ENCODE results near the gene APEX1. TPM values are rescaled to one million over a fixed set of nuclear protein-coding genes. Genes with fewer than 3 reads are reported as not detected.

APEX1 gene
- total RNA-seq (ENCODE audit: unreplicated experiment), result 265 TPM
- long read RNA-seq, transcript APEX1-201 (5 exons, 1,484 nt), result major isoform, 223 of 352 reads
- long read RNA-seq, transcript APEX1-205 (4 exons, 1,603 nt), result minor isoform, 35 of 352 reads
- long read RNA-seq, transcript APEX1-216 (3 exons, 1,803 nt), result minor isoform, 19 of 352 reads
- long read RNA-seq, transcript APEX1-210 (5 exons, 1,437 nt), result minor isoform, 39 of 352 reads
- long read RNA-seq, partial matches to known transcripts, result 5 of 352 reads
- long read RNA-seq, other reads (novel, unspliced or antisense), result 19 of 352 reads

DNA sequence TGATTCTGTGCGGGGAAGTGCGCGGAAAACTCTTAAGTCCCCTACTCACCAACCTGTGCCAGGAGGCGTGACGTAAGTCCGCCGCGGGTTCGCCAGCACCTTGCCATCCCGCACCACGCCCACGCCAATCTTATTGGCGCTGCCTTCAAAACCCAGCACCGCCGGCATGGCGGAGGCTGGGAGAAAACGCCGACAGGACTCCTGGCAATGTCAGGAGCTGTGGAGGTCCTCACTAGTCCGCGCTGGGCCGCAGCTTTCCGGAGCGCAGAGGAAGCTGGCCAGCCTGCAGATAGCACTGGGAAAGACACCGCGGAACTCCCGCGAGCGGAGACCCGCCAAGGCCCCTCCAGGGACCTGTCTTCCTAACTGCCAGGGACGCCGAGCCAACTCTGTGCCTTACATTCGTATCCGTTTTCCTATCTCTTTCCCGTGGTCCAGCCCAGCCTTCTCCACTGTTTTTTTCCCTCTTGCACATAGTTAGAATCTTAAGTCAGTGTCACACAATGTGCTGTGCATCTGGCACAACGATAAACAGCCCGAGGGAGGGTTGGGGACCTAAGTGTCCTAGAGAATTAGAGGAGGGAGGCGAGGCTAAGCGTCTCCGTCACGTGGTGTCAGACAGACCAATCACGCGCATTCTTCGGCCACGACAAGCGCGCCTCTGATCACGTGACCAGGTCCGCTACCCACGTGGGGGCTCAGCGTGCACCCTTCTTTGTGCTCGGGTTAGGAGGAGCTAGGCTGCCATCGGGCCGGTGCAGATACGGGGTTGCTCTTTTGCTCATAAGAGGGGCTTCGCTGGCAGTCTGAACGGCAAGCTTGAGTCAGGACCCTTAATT lies at the start of gene APEX1, which contains the start of gene OSGEP:
Gene APEX1 (plus strand): TSS at position 711 of the 839 bp plus-strand sequence. CDS start 420 bp downstream, outside the sequence.
Gene OSGEP (minus strand): TSS at position 297 of the 839 bp plus-strand sequence. CDS start 129 bp downstream, at position 168.
- Mint-ChIP-seq H3K27ac (ENCODE audit: unreplicated experiment) (no peak within 1 kb of the TSS), H3K4me1 (ENCODE audit: low read depth, unreplicated experiment) (peaks cover 15% of the 10 kb centered on the region), H3K36me3 (ENCODE audit: unreplicated experiment) (no peaks in the 10 kb centered on the region), H3K4me3 (ENCODE audit: unreplicated experiment) (no peak within 1 kb of the TSS), H3K9me3 (ENCODE audit: unreplicated experiment) (peaks cover 5% of the 10 kb centered on the region), H3K27me3 (ENCODE audit: unreplicated experiment) (no peaks in the 10 kb centered on the region)
- peak; percentile 98 for DNase-seq
- TF ChIP-seq, protein P1, sequence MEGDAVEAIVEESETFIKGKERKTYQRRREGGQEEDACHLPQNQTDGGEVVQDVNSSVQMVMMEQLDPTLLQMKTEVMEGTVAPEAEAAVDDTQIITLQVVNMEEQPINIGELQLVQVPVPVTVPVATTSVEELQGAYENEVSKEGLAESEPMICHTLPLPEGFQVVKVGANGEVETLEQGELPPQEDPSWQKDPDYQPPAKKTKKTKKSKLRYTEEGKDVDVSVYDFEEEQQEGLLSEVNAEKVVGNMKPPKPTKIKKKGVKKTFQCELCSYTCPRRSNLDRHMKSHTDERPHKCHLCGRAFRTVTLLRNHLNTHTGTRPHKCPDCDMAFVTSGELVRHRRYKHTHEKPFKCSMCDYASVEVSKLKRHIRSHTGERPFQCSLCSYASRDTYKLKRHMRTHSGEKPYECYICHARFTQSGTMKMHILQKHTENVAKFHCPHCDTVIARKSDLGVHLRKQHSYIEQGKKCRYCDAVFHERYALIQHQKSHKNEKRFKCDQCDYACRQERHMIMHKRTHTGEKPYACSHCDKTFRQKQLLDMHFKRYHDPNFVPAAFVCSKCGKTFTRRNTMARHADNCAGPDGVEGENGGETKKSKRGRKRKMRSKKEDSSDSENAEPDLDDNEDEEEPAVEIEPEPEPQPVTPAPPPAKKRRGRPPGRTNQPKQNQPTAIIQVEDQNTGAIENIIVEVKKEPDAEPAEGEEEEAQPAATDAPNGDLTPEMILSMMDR (IDR thresholded peaks at IDR 0.05; ENCODE audit: partially characterized antibody, unreplicated experiment), result no peak

DNA sequence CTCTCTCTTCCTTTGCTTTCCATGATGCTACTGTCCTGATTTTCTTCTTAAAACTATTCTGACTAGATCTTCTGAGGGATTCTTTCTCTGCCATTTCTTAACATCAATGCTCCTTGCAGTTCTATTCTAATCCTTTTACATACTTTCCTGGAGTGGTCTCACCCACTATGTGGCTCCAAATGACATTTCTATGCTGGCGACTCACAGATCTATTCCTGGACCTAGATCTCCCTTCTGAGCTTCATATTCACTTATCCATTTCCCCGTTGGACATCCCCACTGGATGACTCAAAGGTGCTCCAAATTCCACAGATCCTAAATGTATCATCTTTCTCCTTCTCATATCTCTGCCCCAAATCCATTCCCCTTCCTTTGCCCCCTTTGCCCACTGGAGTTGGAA lies 45.8 kb upstream of the APEX1 start:
- Mint-ChIP-seq H3K4me3 (ENCODE audit: unreplicated experiment) (no peak overlapping the region), H3K9me3 (ENCODE audit: unreplicated experiment) (peaks cover 2% of the 10 kb centered on the region), H3K4me1 (ENCODE audit: low read depth, unreplicated experiment) (no peaks in the 10 kb centered on the region), H3K27ac (ENCODE audit: unreplicated experiment) (no peak overlapping the region), H3K36me3 (ENCODE audit: unreplicated experiment) (peaks cover 10% of the 10 kb centered on the region), H3K27me3 (ENCODE audit: unreplicated experiment) (peaks cover 5% of the 10 kb centered on the region)
- DNase-seq, result no peak
- TF ChIP-seq, protein P1 (IDR thresholded peaks at IDR 0.05; ENCODE audit: partially characterized antibody, unreplicated experiment), result no peak

DNA sequence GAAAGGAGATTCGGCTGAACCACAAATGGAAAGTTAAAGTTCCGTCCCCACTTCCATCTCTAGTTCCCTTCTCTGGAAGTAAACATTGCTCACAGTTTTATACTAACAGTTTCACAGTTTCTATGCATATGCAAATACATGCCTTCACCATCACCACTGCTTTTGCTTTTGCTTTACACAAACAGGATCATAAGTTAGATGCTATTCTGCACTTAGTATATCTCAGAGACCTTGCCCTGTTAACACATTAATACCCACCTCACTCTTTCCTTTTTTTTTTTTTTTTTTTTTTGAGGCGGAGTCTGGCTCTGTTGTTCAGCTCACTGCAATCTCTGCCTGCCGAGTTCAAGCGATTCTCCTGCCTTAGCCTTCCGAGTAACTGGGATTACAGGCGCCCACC lies 42.6 kb upstream of the APEX1 start:
- Mint-ChIP-seq H3K27ac (ENCODE audit: unreplicated experiment) (peak overlapping the region; percentile 79), H3K27me3 (ENCODE audit: unreplicated experiment) (peaks cover 4% of the 10 kb centered on the region), H3K4me3 (ENCODE audit: unreplicated experiment) (peak overlapping the region; percentile 96), H3K4me1 (ENCODE audit: low read depth, unreplicated experiment) (no peaks in the 10 kb centered on the region), H3K9me3 (ENCODE audit: unreplicated experiment) (peaks cover 2% of the 10 kb centered on the region), H3K36me3 (ENCODE audit: unreplicated experiment) (peaks cover 4% of the 10 kb centered on the region)
- TF ChIP-seq, protein P1 (IDR thresholded peaks at IDR 0.05; ENCODE audit: partially characterized antibody, unreplicated experiment), result no peak
- DNase-seq, result no peak

DNA sequence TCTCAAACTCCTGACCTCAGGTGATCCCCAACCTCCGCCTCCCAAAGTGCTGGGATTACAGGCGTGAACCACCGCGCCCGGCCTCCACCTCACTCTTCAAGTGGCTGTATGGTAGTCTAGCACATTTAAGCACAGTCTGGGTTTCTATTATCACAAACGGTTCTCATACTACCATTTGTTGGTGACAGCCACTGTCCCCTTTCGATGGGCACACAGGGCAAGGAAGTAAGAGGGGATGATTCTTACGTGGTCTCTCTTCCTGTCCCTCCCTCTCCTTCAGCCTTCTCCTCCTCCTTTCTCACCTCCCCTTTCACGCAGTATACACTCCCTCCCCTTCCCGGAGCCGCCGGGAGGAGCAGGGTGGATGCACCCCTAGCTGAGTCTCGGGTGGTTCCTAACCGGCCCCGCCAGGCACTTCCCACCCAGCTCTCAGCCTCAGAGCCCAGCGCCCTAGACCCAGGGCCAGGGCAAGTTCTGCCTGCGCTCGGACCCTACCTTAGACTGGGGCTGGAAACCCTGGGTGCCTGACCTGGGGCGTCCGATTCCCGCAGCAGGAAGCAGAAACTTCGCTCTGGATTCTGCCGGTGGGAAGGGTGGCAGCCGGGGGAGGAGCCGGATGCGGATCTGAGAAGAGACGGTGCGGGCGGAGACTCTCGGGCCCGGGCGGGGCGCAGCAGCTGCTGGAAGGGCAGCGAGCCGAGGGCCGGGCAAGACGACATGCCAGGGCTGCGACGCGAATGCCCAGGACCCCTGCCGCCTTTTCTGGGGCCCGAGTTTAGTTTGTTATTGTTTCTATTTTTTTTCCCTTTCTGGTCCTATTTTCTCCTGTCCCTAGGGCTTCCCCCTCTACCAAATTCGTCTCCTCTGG lies 41.9 kb upstream of the APEX1 start, which contains the start of gene TEP1:
Gene TEP1 (minus strand): TSS at position 626 of the 868 bp plus-strand sequence. CDS start 5,062 bp downstream, outside the sequence.
- DNase-seq, result peak; percentile 85
- H3K4me1 Mint-ChIP-seq (ENCODE audit: low read depth, unreplicated experiment), result no peaks in the 10 kb centered on the region
- H3K27me3 Mint-ChIP-seq (ENCODE audit: unreplicated experiment), result peaks cover 3% of the 10 kb centered on the region
- no peaks in the 10 kb centered on the region for H3K36me3 Mint-ChIP-seq (ENCODE audit: unreplicated experiment)
- peak within 1 kb of the TSS; percentile 79 for H3K27ac Mint-ChIP-seq (ENCODE audit: unreplicated experiment)
- peaks cover 5% of the 10 kb centered on the region for H3K9me3 Mint-ChIP-seq (ENCODE audit: unreplicated experiment)
- TF ChIP-seq, protein P1 (IDR thresholded peaks at IDR 0.05; ENCODE audit: partially characterized antibody, unreplicated experiment), result no peak
- peak within 1 kb of the TSS; percentile 96 for H3K4me3 Mint-ChIP-seq (ENCODE audit: unreplicated experiment)
